Left cardiac atrium (tissue), 4 donors: ENCODE results near the gene SLC25A14. TPM values are rescaled to one million over a fixed set of nuclear protein-coding genes. Genes with fewer than 3 reads are reported as not detected.
"Not testable (repeated sequence)": the region's sequence is repeated elsewhere in the genome, so short reads cannot be mapped to it uniquely, and the experiment has no call there.

Experiments
- ATAC-seq, 2 donors: fragments of 200-7000 bp; cut with Tn5 transposase; one replicate each; pipeline ENCODE4 v1.9.1; 2020; ENCODE audit warnings: mild to moderate bottlenecking in 2 of 2, moderate library complexity in 2 of 2
- DNase-seq: peaks from one replicate; pipeline ENCODE4 v3.0.0-alpha.2; 2020
- intact Hi-C, 2 donors: fragments of 100-400 bp; cut with DNase I; formaldehyde crosslinking; loops; one replicate each; pipeline versions ENCODE4 v1.14.1 to v1.15.1; 2022 to 2023
- total RNA-seq, 2 donors: library from RNA; stranded (reverse); fragmentation: NEBNext Ultra II Directional; extraction: Animal tissue kit (Norgen Biotek cat#: 25700); gene quantifications; one replicate each; pipeline ENCODE4 v1.2.1, GENCODE V29; 2021
- donor health status: DM: no; HTN: yes; CAD: no.
- donor health status: DM: no; HTN: yes; CAD: no; lungs with severe emphysema.
- donor health status: DM: yes; HTN: yes; CAD: no.
- donor health status: Dilated cardiomyopathy.

Gene SLC25A14
- total RNA-seq, 2 donors from 2014 or later, result 5.5 to 6.5 TPM

DNA sequence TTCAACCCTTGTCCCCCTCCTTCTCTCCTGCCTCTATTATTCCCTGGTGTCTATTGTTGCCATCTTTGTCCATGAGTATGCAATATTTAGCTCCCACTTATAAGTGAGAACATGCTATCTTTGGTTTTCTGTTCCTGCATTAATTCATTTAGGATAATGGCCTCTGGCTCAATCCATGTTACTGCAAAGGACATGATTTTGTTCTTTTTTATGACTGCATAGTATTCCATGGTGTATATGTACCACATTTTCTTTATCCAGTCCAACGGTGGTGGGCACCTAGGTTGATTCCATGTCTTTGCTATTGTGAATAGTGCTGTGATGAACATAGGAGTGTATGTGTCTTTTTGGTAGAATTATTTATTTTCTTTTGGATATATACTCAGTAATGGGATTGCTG lies 12.3 kb downstream of the SLC25A14 start:
- ATAC-seq, intact Hi-C loops, DNase-seq: not testable (repeated sequence)

GRCh38 chrX:130376077-130376476 lies 36.4 kb downstream of the SLC25A14 start:
- no peak for DNase-seq
- no peak for ATAC-seq
- intact Hi-C loops, result no loop called here

GRCh38 chrX:130378024-130378669 lies 38.4 kb downstream of the SLC25A14 start:
- intact Hi-C loops, result no loop called here
- DNase-seq, result no peak
- no peak for ATAC-seq

DNA sequence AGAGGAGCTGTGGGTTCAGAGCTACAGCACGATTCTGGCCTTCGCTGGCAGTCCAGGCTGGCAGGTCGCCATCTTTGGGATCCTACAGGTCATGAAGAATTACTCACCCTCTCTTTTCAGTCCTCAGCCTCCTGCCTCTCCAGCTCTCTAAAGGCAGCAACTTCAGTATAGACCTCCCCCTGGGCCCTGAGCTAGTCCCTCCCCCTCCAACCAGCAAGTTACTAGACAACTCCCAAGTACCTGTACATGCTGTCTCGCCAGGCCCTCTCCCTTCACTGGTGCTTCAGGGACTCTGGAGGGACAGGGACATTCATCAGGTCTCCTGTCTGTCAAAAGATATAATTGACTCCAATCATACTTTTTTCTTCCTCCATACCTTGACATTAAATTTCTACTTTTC lies 45.8 kb downstream of the SLC25A14 start, which contains the start of gene GPR119:
Gene GPR119 (minus strand): TSS at position 155 of the 400 bp plus-strand sequence. CDS start 227 bp downstream, outside the sequence.
- intact Hi-C loops, result no loop called here

DNA sequence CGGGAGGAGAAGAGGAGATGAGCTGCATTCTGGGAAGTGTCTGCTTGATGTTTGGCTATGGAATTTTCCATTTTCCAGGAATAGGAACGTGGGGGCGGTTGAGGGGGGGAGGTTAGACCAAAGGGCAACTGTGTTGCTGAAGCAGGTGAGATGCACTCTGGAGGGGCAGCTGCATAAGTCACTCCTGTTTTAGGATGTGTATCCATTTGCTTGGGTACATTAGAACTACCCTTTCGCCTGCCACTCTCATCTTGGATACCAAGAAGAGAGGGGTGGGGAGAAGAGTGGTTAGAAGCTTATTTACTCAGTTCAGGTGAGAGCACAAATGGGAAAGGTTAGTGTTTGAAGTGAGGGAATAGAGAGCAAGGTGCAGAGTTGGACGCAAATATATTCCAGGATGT lies 46.7 kb downstream of the SLC25A14 start:
- ATAC-seq (no peak), DNase-seq (no peak)
- intact Hi-C loops, result no loop called here

More for the DNA sequence above, 45.8 kb downstream of the SLC25A14 start, which contains the start of gene GPR119:
- DNase-seq (no peak), ATAC-seq (no peak)

DNA sequence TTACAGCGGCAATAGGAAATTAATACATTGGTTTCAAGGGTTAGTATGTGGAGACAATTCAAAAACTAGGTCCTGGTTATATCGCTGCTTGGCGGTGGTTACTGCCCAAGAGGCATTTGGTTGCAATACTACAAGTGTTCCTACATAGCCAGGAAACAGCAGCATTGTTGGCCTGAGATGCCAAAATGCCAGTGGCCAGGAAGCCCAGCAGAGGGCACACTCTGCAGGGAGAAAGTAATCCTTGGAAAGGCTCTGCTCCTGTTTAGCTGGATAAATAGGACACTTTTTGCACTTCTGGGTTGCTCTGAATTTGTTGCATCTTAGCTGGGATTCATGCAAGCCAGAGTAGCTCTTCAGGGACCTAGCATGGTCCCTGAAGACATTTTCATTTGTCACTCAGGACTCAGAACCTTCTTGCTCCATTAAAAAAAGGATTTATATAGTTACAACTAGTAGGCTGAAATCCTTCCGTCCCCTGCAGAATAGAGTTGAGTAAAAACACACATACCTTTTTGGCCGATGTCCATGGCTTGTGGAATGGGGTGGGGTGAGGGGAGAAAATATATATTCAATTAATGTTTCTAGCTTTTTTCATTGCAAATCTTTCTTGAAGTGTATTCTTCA lies 53.8 kb downstream of the SLC25A14 start:
- ATAC-seq, result peak; percentile 12 to 26
- peak; percentile 25 for DNase-seq
- intact Hi-C loops, result loop anchor here in 1 of 2 donors (5.0 kb wide), 1 partner anchor 524 kb away; no protein-coding TSS in a partner anchor

GRCh38 chrX:130395341-130395740 lies 55.6 kb downstream of the SLC25A14 start:
- intact Hi-C loops, result no loop called here
- no peak for ATAC-seq
- no peak for DNase-seq

DNA sequence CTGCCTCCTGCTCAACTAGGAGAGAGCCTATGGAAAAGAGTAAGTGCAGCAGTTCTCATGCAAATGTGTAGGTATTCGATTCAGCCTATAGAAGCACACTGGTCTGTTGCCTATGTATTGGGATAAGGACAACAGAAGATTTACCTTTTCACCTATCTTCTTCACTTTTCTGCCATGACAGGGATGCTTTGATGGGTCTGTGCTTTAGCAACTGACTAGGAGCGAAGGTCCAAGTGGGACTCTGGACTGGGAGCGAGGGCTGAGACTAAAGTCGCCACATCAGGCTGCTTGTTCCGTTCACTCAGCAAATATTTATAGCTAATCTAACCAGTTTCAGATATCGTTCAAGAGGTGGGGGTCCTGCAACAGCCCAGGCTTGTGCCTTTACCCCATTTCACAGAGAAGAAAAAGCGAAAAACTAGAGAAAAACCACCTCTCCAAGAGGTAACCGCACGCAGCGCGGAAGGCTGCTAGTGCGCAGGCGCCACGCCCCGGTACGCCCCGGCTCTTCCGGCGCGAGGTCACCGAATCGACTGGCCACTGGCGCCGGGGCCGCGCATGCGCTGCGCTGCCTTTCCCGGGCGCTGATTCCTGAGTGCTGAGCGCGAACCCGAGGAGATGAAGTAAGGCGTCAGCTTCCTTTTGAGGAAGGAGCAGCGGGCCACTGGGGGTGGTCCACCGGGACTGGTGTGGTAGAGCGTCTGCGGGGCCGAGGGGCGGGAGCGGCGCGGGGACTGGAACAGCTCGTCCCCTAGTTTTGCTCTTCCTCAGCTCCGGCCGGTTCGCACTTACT lies 61.9 kb downstream of the SLC25A14 start, which contains the start of gene RBMX2:
Gene RBMX2 (plus strand): TSS at position 573 of the 793 bp plus-strand sequence. CDS start 46 bp downstream, at position 619.
- DNase-seq (peak; percentile 78), ATAC-seq (peak; percentile 99)
- intact Hi-C loops, result no loop called here

DNA sequence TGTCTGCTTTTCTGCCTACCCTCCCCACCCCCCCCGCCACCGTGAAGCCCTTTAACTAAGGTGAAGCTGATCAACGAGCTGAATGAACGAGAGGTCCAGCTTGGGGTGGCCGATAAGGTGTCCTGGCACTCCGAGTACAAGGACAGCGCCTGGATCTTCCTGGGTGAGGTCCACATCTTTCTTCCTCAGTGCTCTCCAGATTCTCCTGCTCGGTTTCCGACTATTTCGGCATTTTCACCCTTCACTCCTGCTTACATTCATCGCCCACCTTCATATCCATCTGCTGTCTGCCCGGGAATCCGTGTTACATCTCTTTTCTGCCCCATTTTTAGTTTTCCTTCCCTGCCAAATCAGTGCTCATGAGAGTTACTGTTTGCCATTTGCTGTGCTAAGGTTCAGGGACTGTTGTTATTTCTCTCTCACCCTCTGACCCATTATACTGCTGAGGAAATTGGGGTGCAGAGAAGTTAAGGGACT lies 62.5 kb downstream of the SLC25A14 start:
- intact Hi-C loops, result no loop called here
- DNase-seq (no peak), ATAC-seq (no peak)

- intact Hi-C loops, result no loop called here
- no peak for DNase-seq
- ATAC-seq, result peak in 1 of 2 donors; percentile 32
These were observed 73.7 kb downstream of the SLC25A14 start for GRCh38 chrX:130413415-130413814.

GRCh38 chrX:130414800-130415199 lies 75.1 kb downstream of the SLC25A14 start:
- no peak for ATAC-seq
- no peak for DNase-seq
- intact Hi-C loops, result no loop called here

DNA sequence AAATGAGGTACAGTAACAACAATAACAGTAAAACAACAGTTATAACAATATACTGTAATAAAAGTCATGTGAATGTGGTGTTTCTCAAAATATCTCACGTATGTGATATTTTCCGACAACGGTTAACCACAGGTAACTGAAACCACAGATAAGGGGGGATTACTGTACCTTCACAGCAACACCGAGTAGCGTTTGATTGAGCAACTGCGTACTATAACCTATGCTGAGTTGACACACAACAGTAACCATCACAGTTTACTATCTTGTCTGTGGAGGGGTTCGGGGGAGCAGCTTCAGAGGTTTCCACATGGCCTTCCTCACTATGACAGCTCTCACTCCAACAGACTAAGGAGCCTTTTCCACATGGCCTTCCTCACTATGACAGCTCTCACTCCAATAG lies 75.5 kb downstream of the SLC25A14 start:
- intact Hi-C loops, result no loop called here
- ATAC-seq (no peak), DNase-seq (no peak)

DNA sequence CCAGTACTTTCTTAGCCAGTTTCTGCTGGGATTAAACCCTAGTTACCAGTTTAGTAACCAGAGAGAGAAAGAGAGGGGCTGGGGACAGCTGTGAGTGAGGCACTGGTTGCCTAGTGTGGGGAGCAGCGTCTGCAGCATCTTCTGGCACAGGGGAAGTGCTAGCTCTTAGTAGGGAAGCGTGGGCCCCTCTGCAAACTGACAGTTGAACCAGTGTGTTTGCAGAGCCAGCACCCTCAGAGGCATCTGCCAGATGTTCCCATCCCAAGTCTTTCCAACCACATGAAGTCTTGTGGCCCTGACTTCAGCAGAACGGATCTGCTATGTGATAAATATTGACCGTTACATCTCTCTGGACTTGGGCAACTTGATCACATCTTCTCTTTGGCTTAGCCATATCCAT lies 77.1 kb downstream of the SLC25A14 start:
- intact Hi-C loops, result no loop called here
- DNase-seq, result no peak
- ATAC-seq, result no peak

DNA sequence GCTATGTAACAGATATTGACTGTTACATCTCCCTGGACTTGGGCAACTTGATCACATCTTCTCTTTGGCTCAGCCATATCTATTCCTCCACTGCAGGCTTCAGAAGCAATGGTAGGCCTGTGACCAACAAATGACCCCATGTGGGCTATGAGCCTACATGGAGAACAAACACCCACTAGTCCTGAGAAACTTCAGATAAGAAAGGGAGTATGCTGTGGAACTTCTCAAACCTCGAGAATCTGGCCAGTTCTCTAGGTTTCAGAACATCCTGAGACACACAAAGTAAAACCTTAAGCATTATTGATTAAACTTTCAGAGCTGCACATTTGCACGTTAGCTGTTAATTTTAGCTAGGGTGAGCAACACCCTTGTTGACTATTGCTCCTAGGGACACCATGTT lies 78.3 kb downstream of the SLC25A14 start:
- DNase-seq (no peak), ATAC-seq (no peak)
- intact Hi-C loops, result no loop called here

DNA sequence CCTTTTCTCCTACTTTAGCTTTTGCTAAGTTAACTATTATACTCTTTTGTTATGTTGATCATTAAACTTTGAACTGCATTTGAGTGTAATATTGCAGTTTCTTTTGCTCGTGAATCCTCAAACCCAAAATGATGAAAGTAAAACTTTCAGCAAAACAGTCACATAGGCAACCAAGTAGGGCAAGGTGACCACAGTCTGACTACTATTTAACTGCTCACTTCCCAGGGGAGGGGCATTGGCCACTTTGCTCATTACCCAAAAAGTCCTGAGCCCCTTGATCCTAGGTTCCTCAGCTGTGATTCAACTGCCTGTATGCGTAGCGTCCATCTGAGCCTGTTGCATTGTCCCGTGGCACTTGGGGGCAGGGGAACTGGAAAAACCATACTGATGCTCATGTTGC lies 79.0 kb downstream of the SLC25A14 start:
- intact Hi-C loops, result no loop called here
- DNase-seq (no peak), ATAC-seq (no peak)

- intact Hi-C loops, result no loop called here
- DNase-seq (no peak), ATAC-seq (no peak)
These were observed 79.5 kb downstream of the SLC25A14 start for GRCh38 chrX:130419263-130419662.
